HG03354 (cell line): ENCODE measurements around the gene RAB6B.

Experiments
- ATAC-seq: cut with Tn5 transposase; IDR thresholded peaks from one replicate; pipeline ENCODE4 v1.9.1; 2021; ENCODE audit warnings: mild to moderate bottlenecking; ENCODE audit not compliant: unreplicated experiment, poor library complexity, severe bottlenecking

RAB6B gene

GRCh38 chr3:133825969-133826727 is 69.5 kb downstream of the RAB6B start:
- ATAC-seq: no peak

DNA sequence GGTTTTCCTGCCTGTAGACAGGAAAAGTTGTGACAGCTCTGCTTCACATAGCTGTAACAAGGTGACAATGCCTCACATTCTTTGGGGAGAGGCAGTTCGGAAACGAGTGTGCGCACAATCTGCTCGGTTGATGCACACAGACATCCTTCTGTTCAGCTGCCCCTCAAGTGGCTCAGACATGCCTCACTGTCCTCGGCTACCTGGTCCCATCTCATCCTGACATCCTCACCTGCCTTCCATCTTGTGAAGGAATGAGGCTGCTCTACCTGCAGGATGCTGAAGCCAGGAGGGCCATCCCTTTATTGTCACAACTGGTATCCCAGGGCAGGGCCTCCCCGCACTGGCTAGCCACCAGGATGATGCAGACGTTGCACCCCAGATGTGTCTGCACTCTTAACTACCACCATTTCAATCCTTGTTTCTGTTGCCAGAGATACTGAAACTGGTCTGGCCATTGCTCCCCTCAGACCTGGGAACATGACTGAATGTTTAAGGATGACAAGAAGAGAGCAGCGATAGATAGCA is 70.7 kb downstream of the RAB6B start:
- no peak for ATAC-seq

GRCh38 chr3:133821767-133822638 is 73.7 kb downstream of the RAB6B start:
- no peak for ATAC-seq

DNA sequence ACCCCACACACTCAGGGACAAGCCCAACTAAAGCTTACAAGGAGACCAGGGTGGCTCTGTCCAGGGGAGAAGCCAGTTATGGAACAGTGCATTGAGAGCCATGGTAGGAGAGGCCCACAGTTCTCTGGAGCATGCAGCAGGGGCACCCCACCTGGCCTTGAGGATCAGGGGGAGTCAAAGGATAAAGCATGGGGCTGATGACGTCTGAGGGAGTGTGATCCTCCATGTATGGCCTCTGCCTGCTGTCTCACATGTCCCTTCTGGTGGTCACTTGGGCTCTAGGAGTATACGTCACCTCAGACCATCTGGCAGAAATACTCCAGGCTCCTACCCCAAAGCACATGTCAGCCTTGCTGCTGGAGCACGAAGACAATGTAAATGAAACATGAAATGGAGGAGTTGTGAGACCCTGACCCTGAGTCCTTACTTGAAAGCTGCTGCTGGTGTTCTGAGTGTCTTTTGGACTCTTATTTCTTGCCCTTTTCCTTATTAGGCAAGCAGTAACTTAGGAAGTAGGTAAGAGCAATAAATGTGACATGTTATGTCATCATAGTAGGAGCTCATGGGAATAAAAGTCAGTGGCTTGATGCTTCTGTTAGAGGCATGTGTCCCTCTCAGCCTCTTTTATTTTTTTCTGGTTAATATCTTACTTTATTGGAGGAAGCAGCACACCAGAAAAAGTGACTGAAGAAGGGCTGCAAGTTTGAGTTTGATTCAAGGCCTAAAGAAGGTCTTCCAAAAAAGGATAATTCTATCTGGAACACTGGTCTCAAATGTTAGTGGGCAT is 74.6 kb downstream of the RAB6B start:
- no peak for ATAC-seq

- ATAC-seq: no peak
These were observed 75.6 kb downstream of the RAB6B start for GRCh38 chr3:133820129-133820528.

DNA sequence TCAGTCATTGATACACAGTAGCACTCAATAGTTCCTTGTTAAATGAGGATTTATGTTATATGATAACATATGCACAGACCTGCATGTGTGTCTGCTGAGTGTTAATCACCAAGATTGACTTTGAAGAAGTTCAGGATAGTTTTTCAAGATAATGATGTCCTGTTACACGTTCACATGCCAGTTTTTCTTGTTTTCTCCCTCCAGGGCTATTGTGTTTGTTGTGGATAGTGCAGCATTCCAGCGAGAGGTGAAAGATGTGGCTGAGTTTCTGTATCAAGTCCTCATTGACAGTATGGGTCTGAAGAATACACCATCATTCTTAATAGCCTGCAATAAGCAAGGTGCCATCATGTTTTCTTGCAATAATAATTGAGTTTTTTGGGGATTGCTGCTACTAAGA is 80.3 kb downstream of the RAB6B start:
- no peak for ATAC-seq

- ATAC-seq: no peak
These were observed 82.8 kb downstream of the RAB6B start for GRCh38 chr3:133812872-133813271.

DNA sequence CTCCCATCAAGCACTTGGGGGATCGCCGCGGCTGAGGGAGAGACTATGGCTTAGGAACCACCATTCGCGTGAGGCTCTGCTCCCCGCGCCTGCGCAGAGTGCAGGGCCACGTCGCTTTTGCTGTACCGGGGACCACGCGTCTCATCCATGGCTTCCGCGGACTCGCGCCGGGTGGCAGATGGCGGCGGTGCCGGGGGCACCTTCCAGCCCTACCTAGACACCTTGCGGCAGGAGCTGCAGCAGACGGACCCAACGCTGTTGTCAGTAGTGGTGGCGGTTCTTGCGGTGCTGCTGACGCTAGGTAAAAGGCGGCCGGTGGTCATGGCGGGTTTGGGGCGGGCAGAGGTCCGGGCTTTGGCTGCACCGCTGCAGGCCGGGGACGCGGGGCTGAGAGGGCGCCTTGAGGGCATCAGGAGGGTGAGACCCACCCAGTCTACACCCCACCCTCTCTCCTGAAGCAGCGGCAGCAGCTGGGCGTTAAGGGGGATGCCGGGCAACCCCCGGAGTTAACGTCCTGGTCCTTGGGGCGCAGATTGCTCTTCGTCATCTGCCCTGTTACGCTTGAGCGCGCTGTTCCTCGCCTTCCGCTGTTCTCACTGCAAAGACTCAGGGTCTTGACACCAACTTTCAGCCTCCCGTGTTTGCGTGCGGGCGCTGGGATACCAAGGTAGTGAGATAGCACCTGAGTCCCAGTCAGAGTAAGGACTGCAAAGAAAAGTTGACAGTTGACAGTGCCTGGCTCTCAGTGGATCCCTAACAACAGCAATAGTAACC is 89.8 kb downstream of the RAB6B start, which contains the start of gene SRPRB:
SRPRB (plus strand) TSS at position 114 of the 774 bp plus-strand sequence; CDS start at position 148, 34 bp downstream.
- ATAC-seq: peak; percentile 98

GRCh38 chr3:133805384-133805701 is 90.3 kb downstream of the RAB6B start:
- ATAC-seq: no peak

DNA sequence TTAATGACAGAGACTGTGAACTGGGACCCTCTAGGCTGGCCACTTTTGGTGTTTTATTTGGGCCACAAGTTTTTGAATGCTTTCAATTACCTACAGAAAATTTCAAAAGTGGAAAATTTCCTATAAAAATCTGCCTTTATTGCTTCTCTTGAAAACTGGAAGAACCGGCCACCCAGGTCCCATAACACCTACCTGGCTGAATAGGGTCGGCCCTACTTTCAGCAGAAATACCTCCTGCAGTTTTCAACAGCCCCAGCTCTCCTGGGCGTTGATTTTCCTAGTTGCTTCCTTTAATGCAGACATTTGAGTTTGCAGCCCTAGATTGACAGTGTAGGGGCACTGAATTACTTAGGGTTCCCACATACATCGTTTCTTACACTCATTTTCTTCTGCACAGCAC is 90.8 kb downstream of the RAB6B start:
- no peak for ATAC-seq

GRCh38 chr3:133803469-133803868 is 92.2 kb downstream of the RAB6B start:
- ATAC-seq: no peak

DNA sequence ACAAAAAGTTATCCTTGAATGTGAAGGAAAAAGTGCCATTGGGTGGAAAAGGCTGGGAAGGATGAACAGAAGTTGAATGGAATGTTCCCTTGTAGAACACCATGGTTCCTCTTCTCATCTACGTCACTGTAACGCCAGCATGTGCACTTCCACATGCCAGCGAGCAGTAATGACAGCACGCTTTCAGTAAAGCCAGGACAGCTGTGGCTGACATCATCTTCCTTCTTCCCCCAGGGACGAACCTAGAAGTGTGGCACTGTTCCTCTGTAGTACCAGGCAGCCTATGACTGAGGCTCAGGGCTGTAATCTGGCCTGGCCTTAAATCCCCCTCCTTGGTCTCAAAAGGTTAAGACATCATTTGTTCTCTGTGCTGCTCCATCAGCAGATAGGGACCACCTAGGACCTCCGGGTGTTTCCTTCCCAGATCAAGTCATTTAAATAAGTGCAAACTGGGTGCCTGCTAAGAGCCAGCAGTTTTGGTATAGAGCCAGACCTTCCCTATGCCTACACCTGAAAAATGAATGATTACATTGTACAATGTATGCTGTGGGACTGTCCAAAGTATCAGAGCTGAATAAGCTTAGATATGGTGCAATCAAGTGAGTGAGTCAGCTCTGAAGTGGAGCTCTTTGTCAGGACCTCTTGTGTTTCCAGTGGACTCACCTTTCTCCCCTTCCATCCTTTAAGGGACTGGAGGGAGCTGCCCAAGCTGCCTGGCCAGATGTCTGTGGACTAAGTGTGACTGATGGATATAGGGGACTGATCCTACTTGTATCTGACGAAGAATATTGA is 95.7 kb downstream of the RAB6B start:
- ATAC-seq: no peak

DNA sequence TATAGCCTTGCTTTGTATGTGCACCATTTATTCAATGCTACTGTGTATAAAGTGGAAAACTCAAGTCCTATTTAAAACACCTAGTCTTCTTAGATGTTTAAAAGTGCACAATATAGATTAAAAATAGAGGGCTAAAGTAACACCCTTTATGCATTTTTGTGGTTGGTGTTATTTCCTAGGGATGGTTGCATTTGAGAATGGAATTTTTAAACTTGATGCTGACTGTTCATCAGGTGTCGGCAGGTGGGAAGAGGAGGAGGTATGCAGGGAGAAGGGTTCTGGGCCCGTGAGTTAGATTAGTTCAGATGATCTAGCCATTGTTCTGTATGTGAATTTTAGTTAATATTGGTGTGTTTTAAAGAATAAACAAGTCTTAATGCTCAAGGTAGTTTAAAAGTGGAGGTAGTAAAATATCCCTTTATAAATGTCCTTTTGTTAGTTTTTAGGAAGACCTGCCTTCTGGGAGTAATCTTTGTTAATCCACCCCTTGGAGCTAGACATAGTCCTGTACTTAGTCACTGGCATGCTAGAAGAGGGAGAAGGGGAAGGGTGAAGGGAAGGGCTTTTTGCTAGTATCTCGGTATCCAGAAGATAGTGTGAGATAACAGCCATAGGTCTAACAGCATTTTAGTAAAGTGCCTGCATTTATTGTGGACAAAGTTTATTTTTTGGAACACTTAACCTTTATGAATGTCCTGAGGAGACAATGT is 98.1 kb downstream of the RAB6B start:
- no peak for ATAC-seq

DNA sequence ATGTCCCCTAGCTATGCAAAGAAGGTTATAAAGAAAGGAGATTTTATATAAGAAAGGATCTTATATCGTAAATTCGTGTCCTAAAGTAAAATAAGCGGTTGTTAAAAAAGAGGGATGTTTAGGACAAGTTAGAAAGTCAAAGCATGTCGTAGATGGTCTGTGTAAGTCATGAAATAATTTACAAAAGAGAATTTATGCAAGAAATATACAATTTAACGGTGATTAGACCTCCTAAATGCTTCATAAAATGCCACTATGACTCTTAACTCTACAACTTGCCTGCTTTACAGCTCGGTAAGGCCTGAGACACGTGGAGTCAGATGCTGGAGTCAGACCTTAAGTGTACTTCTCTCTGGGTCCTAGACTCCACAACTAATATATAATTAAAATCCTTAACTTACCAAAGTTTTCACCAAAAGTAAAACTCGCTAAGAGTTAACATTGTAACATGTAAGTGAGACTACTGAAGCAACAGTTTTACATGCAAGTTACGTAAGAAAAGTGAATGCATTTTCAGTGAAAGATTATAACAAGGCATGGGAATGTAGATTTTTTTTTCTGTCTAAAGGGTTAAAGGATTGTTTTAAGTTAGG is 103.4 kb downstream of the RAB6B start:
- ATAC-seq: no peak

GRCh38 chr3:133788024-133788423 is 107.7 kb downstream of the RAB6B start:
- ATAC-seq: no peak

GRCh38 chr3:133783762-133784161 is 111.9 kb downstream of the RAB6B start:
- ATAC-seq: no peak

GRCh38 chr3:133782454-133782853 is 113.2 kb downstream of the RAB6B start:
- ATAC-seq: no peak

GRCh38 chr3:133781570-133781969 is 114.1 kb downstream of the RAB6B start:
- no peak for ATAC-seq
